Astrocyte (in vitro differentiated cells and primary cell): ENCODE data around the gene GLUL. TPM values are rescaled to one million over a fixed set of nuclear protein-coding genes. Genes with fewer than 3 reads are reported as not detected.
"Not testable (repeated sequence)": the region's sequence is repeated elsewhere in the genome, so short reads cannot be mapped to it uniquely, and the experiment has no call there.

ENCODE experiments used
- DNase-seq: peaks from one replicate; pipeline ENCODE4 v3.0.0-alpha.2; 2010; ENCODE audit warnings: low read depth
- FAIRE-seq: peaks from 2 replicates; lab custom pipeline; 2011; peaks lifted over from hg19 to GRCh38; lab: Jason Lieb, UNC
- H2AFZ ChIP-seq: 2 replicates; pipeline ENCODE4 v1.6.0; 2012; ENCODE audit warnings: low read depth, low read length, inconsistent platforms
- H3K27ac ChIP-seq: 2 replicates; pipeline ENCODE4 v1.5.1; 2011; ENCODE audit warnings: low read depth, low read length, inconsistent platforms
- H3K27me3 ChIP-seq: 2 replicates; pipeline ENCODE4 v1.6.0; 2011; ENCODE audit warnings: low read length, inconsistent platforms; ENCODE audit not compliant: insufficient read depth
- H3K36me3 ChIP-seq: 2 replicates; pipeline ENCODE4 v1.5.1; 2011; ENCODE audit warnings: low read length, inconsistent platforms; ENCODE audit not compliant: insufficient read depth
- H3K4me1 ChIP-seq: 2 replicates; pipeline ENCODE4 v1.5.1; 2011; ENCODE audit warnings: low read length, inconsistent platforms; ENCODE audit not compliant: insufficient read depth
- H3K4me2 ChIP-seq: 2 replicates; pipeline ENCODE4 v1.6.0; 2012; ENCODE audit warnings: low read length, inconsistent platforms
- H3K4me3 ChIP-seq: 2 replicates; pipeline ENCODE4 v1.5.1; 2011; ENCODE audit warnings: low read depth, mild to moderate bottlenecking, low read length, inconsistent platforms; ENCODE audit not compliant: insufficient read depth
- H3K79me2 ChIP-seq: 2 replicates; pipeline ENCODE4 v1.6.0; 2012; ENCODE audit warnings: mild to moderate bottlenecking, low read length, inconsistent platforms; ENCODE audit not compliant: insufficient read depth
- H3K9ac ChIP-seq: 2 replicates; pipeline ENCODE4 v1.6.0; 2012; ENCODE audit warnings: mild to moderate bottlenecking, low read length, inconsistent platforms
- H3K9me3 ChIP-seq: 2 replicates; pipeline ENCODE4 v1.5.1; 2012; ENCODE audit warnings: low read depth, mild to moderate bottlenecking, low read length, inconsistent platforms; ENCODE audit not compliant: insufficient read depth
- H4K20me1 ChIP-seq: 2 replicates; pipeline ENCODE4 v1.6.0; 2012; ENCODE audit warnings: low read length, inconsistent platforms; ENCODE audit not compliant: insufficient read depth
- H3K27ac Mint-ChIP-seq: one replicate; pipeline ENCODE4 v1.8.0; 2021; ENCODE audit warnings: mild to moderate bottlenecking, mixed read lengths; ENCODE audit not compliant: unreplicated experiment
- H3K27me3 Mint-ChIP-seq: one replicate; pipeline ENCODE4 v1.8.0; 2021; ENCODE audit warnings: low read depth, mixed read lengths; ENCODE audit not compliant: unreplicated experiment
- H3K36me3 Mint-ChIP-seq: one replicate; pipeline ENCODE4 v1.8.0; 2021; ENCODE audit warnings: low read depth, mixed read lengths; ENCODE audit not compliant: unreplicated experiment
- H3K4me1 Mint-ChIP-seq: one replicate; pipeline ENCODE4 v1.8.0; 2021; ENCODE audit warnings: low read depth, mixed read lengths; ENCODE audit not compliant: unreplicated experiment
- H3K4me3 Mint-ChIP-seq: one replicate; pipeline ENCODE4 v1.8.0; 2021; ENCODE audit warnings: mild to moderate bottlenecking, moderate library complexity, mixed read lengths; ENCODE audit not compliant: unreplicated experiment
- H3K9me3 Mint-ChIP-seq: one replicate; pipeline ENCODE4 v1.8.0; 2021; ENCODE audit warnings: mild to moderate bottlenecking, mixed read lengths; ENCODE audit not compliant: unreplicated experiment
- EZH2 ChIP-seq: IDR thresholded peaks from 2 replicates; pipeline ENCODE4 v1.6.1; 2012; ENCODE audit warnings: mild to moderate bottlenecking, low read length, inconsistent platforms; ENCODE audit not compliant: insufficient read depth
- total RNA-seq: library from RNA; stranded (reverse); gene quantifications from 2 replicates; pipeline ENCODE4 v1.2.1, GENCODE V29; 2021
- TF ChIP-seq, protein P1 (sequence below): IDR thresholded peaks from 2 replicates; pipeline ENCODE4 v1.5.1; 2011; ENCODE audit warnings: low read depth, mild to moderate bottlenecking, inconsistent platforms, low read length, moderate library complexity; ENCODE audit not compliant: insufficient read depth

GLUL gene
- total RNA-seq, 1 donor from 2014 or later: 158 TPM

- Histone ChIP-seq H3K27me3 (peaks cover 3% of the 10 kb centered on the region), H2AFZ (no peak overlapping the region), H3K79me2 (no peaks in the 10 kb centered on the region), H3K36me3 (no peaks in the 10 kb centered on the region), H3K9ac (no peak overlapping the region), H4K20me1 (no peaks in the 10 kb centered on the region), H3K27ac (no peak overlapping the region), H3K9me3 (no peaks in the 10 kb centered on the region), H3K4me3 (no peak overlapping the region), H3K4me1 (no peaks in the 10 kb centered on the region), H3K4me2 (no peak overlapping the region)
- Mint-ChIP-seq H3K4me1 (peaks cover 5% of the 10 kb centered on the region), H3K4me3 (no peak overlapping the region), H3K36me3 (no peaks in the 10 kb centered on the region), H3K27ac (no peak overlapping the region), H3K9me3 (no peaks in the 10 kb centered on the region), H3K27me3 (peaks cover 26% of the 10 kb centered on the region)
- FAIRE-seq (no peak), DNase-seq (no peak)
- TF ChIP-seq, protein P1, sequence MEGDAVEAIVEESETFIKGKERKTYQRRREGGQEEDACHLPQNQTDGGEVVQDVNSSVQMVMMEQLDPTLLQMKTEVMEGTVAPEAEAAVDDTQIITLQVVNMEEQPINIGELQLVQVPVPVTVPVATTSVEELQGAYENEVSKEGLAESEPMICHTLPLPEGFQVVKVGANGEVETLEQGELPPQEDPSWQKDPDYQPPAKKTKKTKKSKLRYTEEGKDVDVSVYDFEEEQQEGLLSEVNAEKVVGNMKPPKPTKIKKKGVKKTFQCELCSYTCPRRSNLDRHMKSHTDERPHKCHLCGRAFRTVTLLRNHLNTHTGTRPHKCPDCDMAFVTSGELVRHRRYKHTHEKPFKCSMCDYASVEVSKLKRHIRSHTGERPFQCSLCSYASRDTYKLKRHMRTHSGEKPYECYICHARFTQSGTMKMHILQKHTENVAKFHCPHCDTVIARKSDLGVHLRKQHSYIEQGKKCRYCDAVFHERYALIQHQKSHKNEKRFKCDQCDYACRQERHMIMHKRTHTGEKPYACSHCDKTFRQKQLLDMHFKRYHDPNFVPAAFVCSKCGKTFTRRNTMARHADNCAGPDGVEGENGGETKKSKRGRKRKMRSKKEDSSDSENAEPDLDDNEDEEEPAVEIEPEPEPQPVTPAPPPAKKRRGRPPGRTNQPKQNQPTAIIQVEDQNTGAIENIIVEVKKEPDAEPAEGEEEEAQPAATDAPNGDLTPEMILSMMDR: no peak
- no peak for TF ChIP-seq EZH2
Observed at GRCh38 chr1:182337736-182338571, 53.6 kb downstream of the GLUL start.

- Histone ChIP-seq H2AFZ (no peak overlapping the region), H3K4me2 (no peak overlapping the region), H3K9me3 (no peaks in the 10 kb centered on the region), H3K36me3 (no peaks in the 10 kb centered on the region), H3K4me1 (no peaks in the 10 kb centered on the region), H3K9ac (no peak overlapping the region), H3K27ac (no peak overlapping the region), H3K4me3 (no peak overlapping the region), H3K79me2 (no peaks in the 10 kb centered on the region), H3K27me3 (peaks cover 3% of the 10 kb centered on the region), H4K20me1 (no peaks in the 10 kb centered on the region)
- Mint-ChIP-seq H3K9me3 (no peaks in the 10 kb centered on the region), H3K36me3 (no peaks in the 10 kb centered on the region), H3K4me1 (peaks cover 3% of the 10 kb centered on the region), H3K4me3 (no peak overlapping the region), H3K27ac (no peak overlapping the region), H3K27me3 (peaks cover 26% of the 10 kb centered on the region)
- FAIRE-seq (no peak), DNase-seq (no peak)
- TF ChIP-seq, protein P1: no peak
- no peak for TF ChIP-seq EZH2
Observed at GRCh38 chr1:182335771-182336566, 55.6 kb downstream of the GLUL start.

- not testable (repeated sequence) for H4K20me1 ChIP-seq, H3K27ac Mint-ChIP-seq, H3K36me3 Mint-ChIP-seq, DNase-seq, H3K27ac ChIP-seq, H2AFZ ChIP-seq, H3K4me1 ChIP-seq, H3K9me3 ChIP-seq, H3K4me3 ChIP-seq, FAIRE-seq, H3K4me3 Mint-ChIP-seq, H3K27me3 ChIP-seq, H3K9me3 Mint-ChIP-seq, H3K4me1 Mint-ChIP-seq, H3K36me3 ChIP-seq, H3K79me2 ChIP-seq, H3K9ac ChIP-seq, H3K4me2 ChIP-seq
- peaks cover 24% of the 10 kb centered on the region for H3K27me3 Mint-ChIP-seq
Observed at GRCh38 chr1:182333071-182333571, 58.5 kb downstream of the GLUL start.
